AG09319 (cell line): ENCODE data around the gene USP22.
"Not testable (repeated sequence)": the region's sequence is repeated elsewhere in the genome, so short reads cannot be mapped to it uniquely, and the experiment has no call there.

Source experiments
- DNase-seq: peaks from one replicate; pipeline ENCODE4 v3.0.0-alpha.2; 2010; ENCODE audit warnings: low read depth; ENCODE audit errors: extremely low read depth
- TF ChIP-seq, protein P1 (sequence below): IDR thresholded peaks from 2 replicates; pipeline ENCODE4 v1.5.1; 2011; ENCODE audit warnings: low read depth, mild to moderate bottlenecking, inconsistent platforms, low read length, moderate library complexity

The USP22 gene

DNA sequence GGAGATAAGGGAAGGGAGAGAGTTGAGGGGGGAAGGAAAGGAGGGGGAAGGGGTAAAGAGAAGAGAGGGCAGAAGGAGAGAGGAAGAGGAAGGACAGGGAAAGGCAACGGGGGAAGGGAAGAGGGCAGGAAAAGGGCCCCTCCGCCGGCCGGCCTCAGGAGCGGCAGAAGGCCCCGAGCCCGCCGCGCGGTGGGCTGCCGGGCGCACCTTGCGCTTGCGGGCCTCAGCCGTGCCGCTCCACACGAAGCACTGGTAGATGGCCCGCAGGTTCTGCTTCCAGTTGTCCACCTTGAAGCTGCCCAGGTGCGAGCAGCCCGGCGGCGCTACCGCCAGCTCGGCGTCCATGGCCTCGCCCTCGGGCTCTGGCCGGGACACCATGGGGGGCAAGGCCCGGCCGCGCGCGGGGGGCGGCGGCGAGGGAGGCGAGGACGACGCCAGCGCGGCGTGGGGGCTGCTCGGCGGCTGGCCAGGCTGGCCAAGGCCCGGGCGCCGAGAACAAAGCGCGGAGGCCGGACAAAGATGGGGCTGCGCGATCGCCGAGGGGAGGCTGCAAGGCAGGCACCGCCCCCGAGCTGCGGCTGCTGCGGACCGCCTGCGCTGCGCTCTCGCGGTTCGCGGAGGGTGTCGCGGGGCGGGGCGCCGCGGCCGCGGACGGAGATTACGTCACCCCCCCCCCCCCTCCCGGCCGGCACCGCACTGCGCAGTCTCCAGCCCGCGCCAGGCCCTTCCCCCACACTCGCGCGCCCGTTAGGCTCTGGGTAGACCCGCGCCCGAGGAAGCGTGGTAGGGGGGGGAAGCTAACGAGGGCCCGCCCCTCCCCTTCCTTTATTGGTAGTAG is at the start of gene USP22:
Gene USP22, minus strand, starts transcription at position 554 of the 838 bp plus-strand sequence. Its CDS starts 176 bp downstream, at position 378.
- DNase-seq = no peak

DNA sequence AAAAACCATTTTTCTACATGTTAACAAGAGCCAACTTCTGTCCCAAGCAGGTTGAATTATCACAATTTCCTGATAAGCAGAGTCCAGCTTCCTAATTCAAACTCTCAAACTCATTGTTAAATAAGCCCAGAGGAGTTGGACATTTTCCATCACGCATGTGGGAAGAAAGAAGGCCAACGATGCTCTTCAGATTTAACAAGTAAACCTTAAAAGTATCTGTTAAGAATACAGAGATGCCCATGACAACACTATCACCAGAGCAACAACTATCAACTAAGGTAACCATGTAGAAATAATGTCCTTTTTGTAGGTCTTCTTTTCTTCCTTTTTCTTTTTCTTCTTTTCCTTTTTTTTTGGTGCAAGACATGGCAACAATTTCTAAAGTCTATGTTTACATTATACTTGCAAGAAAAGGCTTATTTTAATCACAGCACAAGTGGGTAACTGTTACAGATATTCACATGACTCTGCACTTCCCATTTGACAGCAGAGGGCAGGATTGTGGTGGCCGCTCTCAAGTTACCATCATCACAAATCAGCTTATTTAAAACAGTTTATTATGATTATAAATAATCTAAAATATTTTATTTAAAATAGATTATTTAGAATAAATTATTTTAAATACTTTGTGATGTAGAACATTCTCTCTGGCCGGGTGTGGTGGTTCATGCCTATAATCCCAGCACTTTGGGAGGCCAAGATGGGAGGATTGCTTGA is 48.2 kb upstream of the USP22 start:
- DNase-seq = no peak
- TF ChIP-seq, protein P1, sequence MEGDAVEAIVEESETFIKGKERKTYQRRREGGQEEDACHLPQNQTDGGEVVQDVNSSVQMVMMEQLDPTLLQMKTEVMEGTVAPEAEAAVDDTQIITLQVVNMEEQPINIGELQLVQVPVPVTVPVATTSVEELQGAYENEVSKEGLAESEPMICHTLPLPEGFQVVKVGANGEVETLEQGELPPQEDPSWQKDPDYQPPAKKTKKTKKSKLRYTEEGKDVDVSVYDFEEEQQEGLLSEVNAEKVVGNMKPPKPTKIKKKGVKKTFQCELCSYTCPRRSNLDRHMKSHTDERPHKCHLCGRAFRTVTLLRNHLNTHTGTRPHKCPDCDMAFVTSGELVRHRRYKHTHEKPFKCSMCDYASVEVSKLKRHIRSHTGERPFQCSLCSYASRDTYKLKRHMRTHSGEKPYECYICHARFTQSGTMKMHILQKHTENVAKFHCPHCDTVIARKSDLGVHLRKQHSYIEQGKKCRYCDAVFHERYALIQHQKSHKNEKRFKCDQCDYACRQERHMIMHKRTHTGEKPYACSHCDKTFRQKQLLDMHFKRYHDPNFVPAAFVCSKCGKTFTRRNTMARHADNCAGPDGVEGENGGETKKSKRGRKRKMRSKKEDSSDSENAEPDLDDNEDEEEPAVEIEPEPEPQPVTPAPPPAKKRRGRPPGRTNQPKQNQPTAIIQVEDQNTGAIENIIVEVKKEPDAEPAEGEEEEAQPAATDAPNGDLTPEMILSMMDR = no peak; the same call in 1 of the 2 replicates

More for the DNA sequence above, at the start of gene USP22:
- TF ChIP-seq, protein P1 = no peak

DNA sequence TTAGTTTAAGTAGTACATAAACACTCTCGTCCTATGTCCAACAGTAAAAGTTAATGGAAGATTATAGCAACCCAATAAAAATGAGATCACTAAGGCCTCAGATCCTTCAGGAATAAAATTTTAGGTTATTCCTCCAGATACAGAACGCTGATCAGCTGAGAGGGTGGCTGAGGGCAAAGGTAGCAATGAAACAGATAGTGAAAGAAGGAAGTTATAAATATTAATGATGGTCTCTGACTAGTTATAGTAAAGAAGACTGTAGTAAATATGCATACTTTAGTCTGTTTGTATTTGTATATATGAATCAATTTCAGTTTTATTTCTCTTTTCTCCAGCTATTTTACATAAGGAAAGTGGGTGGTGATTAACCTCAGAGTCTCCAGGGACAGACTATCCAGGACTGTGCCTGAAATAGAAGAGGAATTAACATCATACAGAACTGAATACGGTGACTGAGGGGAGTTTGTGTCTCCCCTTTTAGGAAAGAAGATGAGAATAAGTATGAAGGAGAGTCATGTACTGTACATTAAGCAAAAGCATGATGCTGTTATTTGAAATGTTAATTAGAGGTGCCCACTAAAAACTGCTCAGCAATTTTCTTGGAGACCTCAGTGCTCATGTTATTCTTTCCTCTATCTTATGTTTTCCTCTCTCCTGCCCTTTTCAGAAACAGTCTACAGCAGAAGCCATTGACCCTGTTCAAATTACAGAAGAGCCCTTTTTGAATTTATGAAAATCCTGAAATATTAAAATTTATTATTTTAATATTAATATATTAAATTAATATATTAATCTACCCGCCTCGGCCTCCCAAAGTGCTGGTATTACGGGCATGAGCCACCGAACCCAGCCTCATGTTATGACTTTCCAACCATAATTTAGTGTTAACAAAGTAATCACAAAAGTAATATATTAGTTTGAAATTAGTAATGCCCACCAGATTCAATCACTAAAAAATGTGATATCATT is 47.4 kb upstream of the USP22 start:
- TF ChIP-seq, protein P1 = no peak
- no peak for DNase-seq

DNA sequence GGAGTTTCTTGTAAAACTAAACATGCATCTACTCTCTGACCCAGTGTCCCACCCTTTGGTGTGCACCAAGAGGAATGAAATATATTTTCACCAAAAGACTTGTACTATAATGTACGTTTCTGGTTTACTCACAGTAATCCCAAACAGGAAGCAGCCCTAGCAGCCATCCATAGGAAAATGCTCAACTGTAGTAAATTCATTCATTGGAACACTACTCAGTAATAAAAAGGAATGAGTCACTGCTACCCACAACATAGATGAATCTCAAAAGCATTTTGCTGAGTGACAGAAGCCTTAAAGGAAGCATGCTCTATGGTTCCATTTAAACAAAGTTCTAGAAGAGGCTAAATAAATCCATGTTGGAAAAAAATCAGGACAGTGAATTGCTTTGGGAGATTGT is 46.3 kb upstream of the USP22 start:
- DNase-seq = no peak
- TF ChIP-seq, protein P1 = no peak

DNA sequence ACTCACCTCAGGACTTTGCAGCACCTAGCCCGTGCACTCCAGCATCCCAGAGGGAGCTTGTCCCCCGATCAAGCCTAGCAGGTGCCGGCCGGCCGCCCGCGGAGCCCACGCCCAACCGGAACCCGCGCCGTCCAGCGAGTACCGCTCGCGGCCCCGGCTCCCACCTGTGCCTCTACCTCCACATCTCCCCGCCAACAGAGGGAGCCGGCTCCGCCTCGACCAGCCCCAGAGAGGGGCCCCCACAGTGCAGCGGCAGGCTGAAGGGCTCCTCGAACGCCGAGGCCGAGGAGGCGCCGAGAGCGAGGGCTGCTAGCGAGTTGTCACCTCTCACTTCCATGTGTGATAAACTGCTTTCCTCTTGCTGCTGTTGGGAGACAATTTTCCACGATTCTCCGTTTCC is 42.9 kb upstream of the USP22 start:
- TF ChIP-seq, protein P1 = no peak
- no peak for DNase-seq

DNA sequence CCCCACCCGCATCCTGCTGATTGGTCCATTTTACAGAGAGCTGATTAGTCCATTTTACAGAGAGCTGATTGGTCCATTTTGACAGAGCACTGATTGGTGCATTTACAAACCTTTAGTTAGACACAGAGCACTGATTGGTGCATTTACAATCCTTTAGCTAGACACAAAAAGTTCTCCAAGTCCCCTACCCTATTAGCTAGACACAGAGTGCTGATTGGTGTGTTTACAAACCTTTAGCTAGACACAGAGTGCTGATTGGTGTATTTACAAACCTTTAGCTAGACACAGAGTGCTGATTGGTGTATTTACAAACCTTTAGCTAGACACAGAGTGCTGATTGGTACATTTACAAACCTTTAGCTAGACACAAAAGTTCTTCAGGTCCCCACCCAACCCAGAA is 42.5 kb upstream of the USP22 start:
- DNase-seq = not testable (repeated sequence)

DNA sequence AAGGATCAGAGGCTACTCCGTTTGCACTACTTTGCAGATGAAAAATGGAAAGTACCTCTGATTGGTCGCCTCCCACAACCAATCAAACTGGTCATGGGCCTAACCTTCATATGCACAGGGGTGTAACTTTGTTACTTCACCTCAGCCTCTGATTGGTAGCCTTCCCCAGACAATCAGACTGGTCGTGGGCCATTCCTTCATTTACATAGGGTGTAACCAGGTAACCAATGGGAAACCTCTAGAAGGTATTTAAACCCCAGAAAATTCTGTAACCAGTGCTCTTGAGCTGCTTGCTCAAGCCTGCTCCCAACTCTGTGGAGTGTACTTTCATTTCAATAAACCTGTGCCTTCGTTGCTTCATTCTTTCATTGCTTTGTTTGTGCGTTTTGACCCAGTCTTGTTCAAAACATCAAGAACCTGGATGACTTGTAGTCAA is 39.2 kb upstream of the USP22 start:
- no peak for DNase-seq
- TF ChIP-seq, protein P1 = no peak
